K562 (cell line): Measurements from ENCODE around the gene NUP62. TPM values are rescaled to one million over a fixed set of nuclear protein-coding genes. Genes with fewer than 3 reads are reported as not detected.

Experiments used
- BCOR ChIP-seq: fragments of 450-650 bp; IDR thresholded peaks from 2 replicates; pipeline ENCODE4 v1.6.1; 2016
- HES1 ChIP-seq: fragments of 450-650 bp; IDR thresholded peaks from 2 replicates; pipeline ENCODE4 v1.6.1; 2016; ENCODE audit warnings: low read depth, mild to moderate bottlenecking, moderate library complexity
- IFI16 ChIP-seq: fragments of 250-450 bp; sonication (Bioruptor Pico); IDR thresholded peaks from 2 replicates; pipeline ENCODE4 v2.1.2; 2022; ENCODE audit warnings: mild to moderate bottlenecking, inconsistent platforms
- MITF ChIP-seq: IDR thresholded peaks from 2 replicates; pipeline ENCODE4 v1.6.1; 2014; ENCODE audit warnings: antibody characterized with exemption
- MTA3 ChIP-seq: fragments of 450-650 bp; formaldehyde crosslinking; IDR thresholded peaks from 2 replicates; pipeline ENCODE4 v1.6.1; 2017; ENCODE audit warnings: mild to moderate bottlenecking, borderline replicate concordance
- NR3C1 ChIP-seq: sonication (generic); formaldehyde crosslinking; IDR thresholded peaks from 2 replicates; pipeline ENCODE4 v1.8.1; 2022; ENCODE audit warnings: missing genetic modification reagents
- PHF21A ChIP-seq: fragments of 450-650 bp; IDR thresholded peaks from 2 replicates; pipeline ENCODE4 v1.6.1; 2017; ENCODE audit warnings: low read depth, borderline replicate concordance
- RBFOX2 ChIP-seq: fragments of 200-400 bp; formaldehyde crosslinking; IDR thresholded peaks from 2 replicates; pipeline ENCODE4 v1.6.1; 2017; ENCODE audit warnings: low read depth, mild to moderate bottlenecking, low read length, moderate library complexity
- RFX5 ChIP-seq: IDR thresholded peaks from 2 replicates; pipeline ENCODE4 v1.6.1; 2011; ENCODE audit warnings: low read depth, mild to moderate bottlenecking, improper control_type of control experiment, low read length
- SIRT6 ChIP-seq: IDR thresholded peaks from one replicate; pipeline ENCODE4 v1.6.1; 2012; ENCODE audit warnings: low read depth, mild to moderate bottlenecking, control low read depth, inconsistent platforms, low read length, moderate library complexity
- SMAD3 ChIP-seq: fragments of 450-650 bp; formaldehyde crosslinking; conservative IDR thresholded peaks from 2 replicates; pipeline ENCODE4 v1.4.0; 2020; ENCODE audit warnings: mild to moderate bottlenecking
- SP2 ChIP-seq: IDR thresholded peaks from 2 replicates; pipeline ENCODE4 v1.6.1; 2011; ENCODE audit warnings: mild to moderate bottlenecking, low read depth, low read length, moderate library complexity; ENCODE audit not compliant: poor library complexity, severe bottlenecking; ENCODE audit errors: extremely low read depth
- STAT5A ChIP-seq: IDR thresholded peaks from 2 replicates; pipeline ENCODE4 v1.6.1; 2012; ENCODE audit warnings: low read length, inconsistent platforms, borderline replicate concordance
- STAT6 ChIP-seq: sonication (generic); formaldehyde crosslinking; IDR thresholded peaks from 2 replicates; pipeline ENCODE4 v1.8.1; 2023; ENCODE audit warnings: mild to moderate bottlenecking, missing genetic modification reagents
- USF1 ChIP-seq: sonication (generic); formaldehyde crosslinking; IDR thresholded peaks from 2 replicates; pipeline ENCODE4 v1.9.0; 2022; ENCODE audit warnings: mild to moderate bottlenecking, missing genetic modification reagents
- ZBTB11 ChIP-seq, 3 experiments: fragments of 200-800 bp in 1 of 3; fragments of 250-450 bp in 1 of 3; fragments of 450-650 bp in 1 of 3; sonication (Bioruptor Pico) in 1 of 3; sonication (Bioruptor generic) in 1 of 3; formaldehyde crosslinking in 1 of 3; IDR thresholded peaks; 2 replicates each; pipeline versions ENCODE4 v1.6.1 to v1.8.0; 2016 to 2022; ENCODE audit warnings: mild to moderate bottlenecking in 2 of 3, missing genetic modification characterization in 2 of 3, missing compliant biosample characterization in 1 of 3, moderate library complexity in 1 of 3
- ZFP36 ChIP-seq: fragments of 150-350 bp; IDR thresholded peaks from 2 replicates; pipeline ENCODE4 v1.6.1; 2018; ENCODE audit warnings: low read length, low read depth; ENCODE audit not compliant: partially characterized antibody
- ZNF133 ChIP-seq: fragments of 250-450 bp; sonication (Bioruptor Pico); IDR thresholded peaks from 2 replicates; pipeline ENCODE4 v1.4.0; 2020; ENCODE audit warnings: mild to moderate bottlenecking
- polyA plus RNA-seq, 8 experiments: library from polyadenylated mRNA; depleted of rRNA in 4 of 8; stranded (reverse) in 5 of 8; unstranded in 3 of 8; fragments of >200 nt; fragmentation: Nextera tagmentation in 2 of 8; fragmentation: Illumina TruSeq in 1 of 8; extraction: Ambion mirVana in 2 of 8; extraction: Trizol in 1 of 8; gene quantifications; 2 replicates each; pipeline versions ENCODE4 v1.2.1 to v1.2.3, GENCODE V29; 2011 to 2014; ENCODE audit warnings: inconsistent platforms in 1 of 8, missing spikeins in 1 of 8
- total RNA-seq, 7 experiments: library from RNA; depleted of rRNA in 6 of 7; stranded (reverse); fragments of >200 nt in 6 of 7; fragmentation: Illumina TruSeq in 2 of 7; extraction: Trizol in 2 of 7; gene quantifications; 2 replicates each; pipeline versions ENCODE4 v1.2.1 to v1.2.3, GENCODE V29; 2011 to 2021; ENCODE audit warnings: low replicate concordance in 1 of 7

Gene NUP62
- total and polyA plus RNA-seq, 9 of the 15 experiments (the other 6 are each of a cell fraction or from before 2014, with no cell fraction given) = 16.9 to 109 (median 66.0) TPM

- TF ChIP-seq USF1 (no peak), PHF21A (peak; percentile 23; the same call in 1 of the 2 replicates), STAT5A (no peak; the same call in 1 of the 2 replicates), IFI16 (no peak), HES1 (peak; percentile 77), STAT6 (CRISPR knock-in tag) (0 out of 2 replicates have a peak, but pooled peaks have one; percentile 24), SP2 (peak; percentile 54), ZFP36 (peak; percentile 96), ZBTB11 (CRISPR knock-in tag; IDR thresholded peaks at IDR 0.05) (peak in 1 of 3 experiments; percentile 65; a peak in 1 of 6 replicates), MITF (no peak), NR3C1 (no peak), RFX5 (peak; percentile 99), SIRT6 (no peak), SMAD3 (no peak), RBFOX2 (peak; percentile 78), ZNF133 (peak; percentile 62; the same call in 1 of the 2 replicates), BCOR (no peak), MTA3 (peak; percentile 40; the same call in 1 of the 2 replicates)
These were observed 59.6 kb downstream of the NUP62 start (continued) for GRCh38 chr19:49869484-49870308.
